ENCODE data around the gene CHN2.

CHN2 gene

DNA sequence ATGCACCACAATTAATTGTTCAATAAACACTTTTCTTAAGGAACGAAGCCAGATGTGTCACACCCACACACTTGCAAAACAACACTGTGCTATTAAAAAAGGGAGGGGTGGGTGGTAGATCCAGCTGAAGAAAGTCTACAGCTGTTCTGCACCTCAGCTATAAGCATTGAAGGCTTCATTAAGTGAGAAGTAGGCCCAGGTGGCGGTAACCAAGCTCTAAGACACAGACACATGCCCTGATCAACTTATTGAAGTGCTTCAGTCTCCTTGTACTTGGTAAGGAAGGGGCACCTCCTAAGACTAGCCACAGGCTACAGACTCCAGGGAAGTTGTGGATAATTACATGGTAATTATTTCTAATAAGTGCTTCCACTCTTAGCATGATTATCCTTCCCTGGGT, 43.7 kb upstream of the CHN2 start:
- H3K27ac ChIP-seq (ENCODE audit: insufficient read depth in 1 of 2, low read depth in 1 of 2, low read length in 2 of 2, poor library complexity in 1 of 2, severe bottlenecking in 2 of 2), result no peak overlapping the region
- H3K9me3 ChIP-seq (ENCODE audit: control extremely low read depth in 1 of 5, control insufficient read depth in 4 of 5, insufficient read depth in 2 of 5, low read depth in 1 of 5, low read length in 4 of 5), result no peaks in the 10 kb centered on the region
- peaks cover 0 to 13% (median 0%) of the 10 kb centered on the region in 5 experiments for H3K27me3 ChIP-seq (replicated peaks in 2 of 5; ENCODE audit: control insufficient read depth in 4 of 5, insufficient read depth in 5 of 5, low read length in 4 of 5)
- ChIA-PET POLR2A (interaction anchor here (0.7 kb wide), 1 partner anchor 19 kb away, joined by 3 read pairs; no protein-coding TSS in a partner anchor), CTCF (interaction anchor here (0.6 to 1.8 kb wide), 2 partner anchors 38 to 49 kb away, joined by 3 to 4 read pairs; no protein-coding TSS in a partner anchor)
- no peak overlapping the region for H3K4me3 ChIP-seq (ENCODE audit: control insufficient read depth in 1 of 7, extremely low read depth in 1 of 7, insufficient read depth in 4 of 7, low read depth in 2 of 7, low read length in 6 of 7)
- peaks cover 0 to 14% (median 11%) of the 10 kb centered on the region in 4 experiments for H3K4me1 ChIP-seq (ENCODE audit: control extremely low read depth in 1 of 4, control insufficient read depth in 4 of 4, insufficient read depth in 4 of 4, low read length in 3 of 4)
- 100% methylated on average over 1 of the region's 2 CpGs for WGBS (ENCODE audit: insufficient coverage)
- no peak for DNase-seq
- no peaks in the 10 kb centered on the region for H3K36me3 ChIP-seq (ENCODE audit: control insufficient read depth in 4 of 4, insufficient read depth in 4 of 4, low read length in 3 of 4)

DNA sequence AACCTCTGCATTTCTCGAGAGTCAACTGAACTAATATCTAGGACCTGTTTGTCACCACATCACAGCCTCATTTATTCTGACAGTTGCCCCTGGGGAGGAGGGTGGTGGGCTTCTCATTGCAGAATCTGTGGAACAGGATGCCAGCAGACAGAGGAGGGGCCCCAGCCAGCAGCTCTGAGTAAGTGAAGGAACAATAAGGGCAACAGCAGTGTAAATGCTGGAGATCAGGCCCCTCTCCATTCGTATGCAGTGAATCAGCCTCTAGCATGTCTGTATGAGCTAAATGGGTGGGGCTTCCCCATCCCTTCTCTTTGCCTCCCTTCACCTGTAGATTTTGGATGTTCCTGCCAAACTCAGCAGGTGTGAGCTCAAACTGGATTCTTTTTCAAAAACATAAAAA, 40.5 kb upstream of the CHN2 start:
- DNase-seq, result no peak
- Histone ChIP-seq H3K27ac (ENCODE audit: insufficient read depth in 1 of 2, low read depth in 1 of 2, low read length in 2 of 2, poor library complexity in 1 of 2, severe bottlenecking in 2 of 2) (no peak overlapping the region), H3K36me3 (ENCODE audit: control insufficient read depth in 4 of 4, insufficient read depth in 4 of 4, low read length in 3 of 4) (no peaks in the 10 kb centered on the region), H3K27me3 (replicated peaks in 2 of 5; ENCODE audit: control insufficient read depth in 4 of 5, insufficient read depth in 5 of 5, low read length in 4 of 5) (no peaks in the 10 kb centered on the region), H3K9me3 (ENCODE audit: control extremely low read depth in 1 of 5, control insufficient read depth in 4 of 5, insufficient read depth in 2 of 5, low read depth in 1 of 5, low read length in 4 of 5) (no peaks in the 10 kb centered on the region), H3K4me3 (ENCODE audit: control insufficient read depth in 1 of 7, extremely low read depth in 1 of 7, insufficient read depth in 4 of 7, low read depth in 2 of 7, low read length in 6 of 7) (no peak overlapping the region), H3K4me1 (ENCODE audit: control extremely low read depth in 1 of 4, control insufficient read depth in 4 of 4, insufficient read depth in 4 of 4, low read length in 3 of 4) (peaks cover 0 to 8% (median 6%) of the 10 kb centered on the region in 4 experiments)
- 100% methylated on average over 1 of the region's 2 CpGs for WGBS (ENCODE audit: insufficient coverage)
- ChIA-PET CTCF (no interaction called here), POLR2A (no interaction called here)

DNA sequence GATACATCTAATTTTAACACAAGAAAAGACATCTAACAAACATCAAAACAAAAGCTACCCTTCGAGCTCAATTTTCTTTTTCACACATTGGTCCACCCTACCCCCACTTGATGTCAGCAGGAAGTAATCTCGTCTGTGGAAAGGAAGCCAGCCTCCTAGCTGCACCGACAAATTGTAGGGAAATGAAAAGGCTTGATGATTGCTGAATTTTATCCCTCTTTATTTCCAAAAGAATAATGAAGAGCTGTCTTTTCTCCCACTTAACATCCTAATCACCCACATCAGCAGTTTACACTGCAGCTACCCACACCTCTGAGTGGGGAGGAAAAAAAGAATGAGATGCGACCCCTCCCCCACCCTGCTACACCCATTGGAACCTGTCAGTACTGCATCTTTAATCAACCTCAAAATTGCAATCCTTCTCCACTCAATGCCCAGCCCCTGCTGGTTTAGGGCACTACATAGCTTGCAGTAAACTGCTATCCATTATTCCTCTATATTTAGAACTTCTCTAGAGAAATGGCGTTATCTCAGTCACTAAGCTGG, 37.6 kb upstream of the CHN2 start:
- Histone ChIP-seq H3K4me1 (ENCODE audit: control extremely low read depth in 1 of 4, control insufficient read depth in 4 of 4, insufficient read depth in 4 of 4, low read length in 3 of 4) (peaks cover 0 to 14% (median 11%) of the 10 kb centered on the region in 4 experiments), H3K27me3 (replicated peaks in 2 of 5; ENCODE audit: control insufficient read depth in 4 of 5, insufficient read depth in 5 of 5, low read length in 4 of 5) (no peaks in the 10 kb centered on the region), H3K9me3 (ENCODE audit: control extremely low read depth in 1 of 5, control insufficient read depth in 4 of 5, insufficient read depth in 2 of 5, low read depth in 1 of 5, low read length in 4 of 5) (no peaks in the 10 kb centered on the region), H3K4me3 (ENCODE audit: control insufficient read depth in 1 of 7, extremely low read depth in 1 of 7, insufficient read depth in 4 of 7, low read depth in 2 of 7, low read length in 6 of 7) (peak overlapping the region in 1 of 7 experiments; percentile 10), H3K27ac (ENCODE audit: insufficient read depth in 1 of 2, low read depth in 1 of 2, low read length in 2 of 2, poor library complexity in 1 of 2, severe bottlenecking in 2 of 2) (no peak overlapping the region), H3K36me3 (ENCODE audit: control insufficient read depth in 4 of 4, insufficient read depth in 4 of 4, low read length in 3 of 4) (no peaks in the 10 kb centered on the region)
- ChIA-PET POLR2A (no interaction called here), CTCF (interaction anchor here (0.9 to 2.0 kb wide), 5 partner anchors 10 to 162 kb away, joined by 3 to 11 read pairs (median 3); partner anchors contain the start of gene CPVL)
- WGBS (ENCODE audit: insufficient coverage), result 90% methylated on average over 1 of the region's 5 CpGs
- peak in 2 of 3 donors; percentile 49 to 59 for DNase-seq

DNA sequence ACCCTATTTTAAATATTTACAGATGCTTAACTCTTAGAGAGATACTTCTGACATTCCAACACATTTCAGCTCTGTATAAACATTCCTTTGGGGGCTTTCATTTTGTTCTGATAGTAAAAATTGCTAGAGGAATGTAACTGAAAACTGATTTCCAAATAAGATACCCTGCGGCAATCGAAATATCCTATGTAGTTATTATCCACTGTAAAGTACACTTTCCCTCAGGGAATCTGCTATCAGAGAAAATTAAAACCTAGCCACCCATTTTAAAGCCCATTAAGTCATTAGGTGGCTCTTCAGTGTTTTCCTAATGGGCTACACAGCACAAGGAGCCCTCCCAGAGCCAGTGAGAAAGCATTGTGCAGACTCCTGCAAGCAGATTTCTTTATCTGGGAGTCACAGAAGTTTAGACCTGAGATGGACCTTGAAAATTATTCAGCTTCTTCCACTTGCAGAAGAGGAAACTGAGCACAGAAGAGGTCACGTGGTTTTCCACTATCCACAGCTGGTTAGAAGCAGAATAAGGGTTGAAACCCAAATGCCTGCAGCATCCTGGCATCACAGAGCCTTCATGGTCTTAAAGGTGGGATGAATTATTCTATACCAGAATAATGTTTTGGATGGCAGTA, 35.7 kb upstream of the CHN2 start:
- peaks cover 0 to 14% (median 11%) of the 10 kb centered on the region in 4 experiments for H3K4me1 ChIP-seq (ENCODE audit: control extremely low read depth in 1 of 4, control insufficient read depth in 4 of 4, insufficient read depth in 4 of 4, low read length in 3 of 4)
- ChIA-PET POLR2A (no interaction called here), CTCF (no interaction called here)
- WGBS (ENCODE audit: insufficient coverage), result 58% methylated on average over 2 of the region's 3 CpGs
- no peaks in the 10 kb centered on the region for H3K27me3 ChIP-seq (replicated peaks in 2 of 5; ENCODE audit: control insufficient read depth in 4 of 5, insufficient read depth in 5 of 5, low read length in 4 of 5)
- no peaks in the 10 kb centered on the region for H3K9me3 ChIP-seq (ENCODE audit: control extremely low read depth in 1 of 5, control insufficient read depth in 4 of 5, insufficient read depth in 2 of 5, low read depth in 1 of 5, low read length in 4 of 5)
- no peak overlapping the region for H3K4me3 ChIP-seq (ENCODE audit: control insufficient read depth in 1 of 7, extremely low read depth in 1 of 7, insufficient read depth in 4 of 7, low read depth in 2 of 7, low read length in 6 of 7)
- DNase-seq, result no peak
- H3K27ac ChIP-seq (ENCODE audit: insufficient read depth in 1 of 2, low read depth in 1 of 2, low read length in 2 of 2, poor library complexity in 1 of 2, severe bottlenecking in 2 of 2), result no peak overlapping the region
- no peaks in the 10 kb centered on the region for H3K36me3 ChIP-seq (ENCODE audit: control insufficient read depth in 4 of 4, insufficient read depth in 4 of 4, low read length in 3 of 4)

DNA sequence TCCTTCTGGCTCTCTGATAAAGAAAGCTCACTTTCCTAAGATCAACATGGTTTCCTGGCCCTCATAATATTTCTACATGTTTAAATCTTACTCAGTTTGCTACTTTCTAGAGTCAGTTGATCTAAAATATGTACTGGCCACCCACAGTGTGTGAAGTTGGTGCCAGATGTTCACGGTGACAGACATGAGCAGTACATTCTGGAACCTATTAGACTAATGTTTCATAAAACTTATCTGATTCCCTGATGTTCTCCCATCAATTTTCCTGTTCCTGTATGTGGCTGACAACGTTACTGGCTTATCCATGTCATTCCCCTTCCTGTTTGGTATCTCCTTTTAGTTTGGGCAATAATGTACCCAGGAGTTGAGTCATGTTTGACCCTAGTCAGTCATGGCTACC, 34.5 kb upstream of the CHN2 start:
- ChIA-PET POLR2A (no interaction called here), CTCF (no interaction called here)
- Histone ChIP-seq H3K4me1 (ENCODE audit: control extremely low read depth in 1 of 4, control insufficient read depth in 4 of 4, insufficient read depth in 4 of 4, low read length in 3 of 4) (peaks cover 0 to 14% (median 11%) of the 10 kb centered on the region in 4 experiments), H3K9me3 (ENCODE audit: control extremely low read depth in 1 of 5, control insufficient read depth in 4 of 5, insufficient read depth in 2 of 5, low read depth in 1 of 5, low read length in 4 of 5) (no peaks in the 10 kb centered on the region), H3K36me3 (ENCODE audit: control insufficient read depth in 4 of 4, insufficient read depth in 4 of 4, low read length in 3 of 4) (no peaks in the 10 kb centered on the region), H3K27ac (ENCODE audit: insufficient read depth in 1 of 2, low read depth in 1 of 2, low read length in 2 of 2, poor library complexity in 1 of 2, severe bottlenecking in 2 of 2) (no peak overlapping the region), H3K4me3 (ENCODE audit: control insufficient read depth in 1 of 7, extremely low read depth in 1 of 7, insufficient read depth in 4 of 7, low read depth in 2 of 7, low read length in 6 of 7) (no peak overlapping the region), H3K27me3 (replicated peaks in 2 of 5; ENCODE audit: control insufficient read depth in 4 of 5, insufficient read depth in 5 of 5, low read length in 4 of 5) (no peaks in the 10 kb centered on the region)
- 28% methylated on average over 2 of the region's 2 CpGs for WGBS (ENCODE audit: insufficient coverage)
- DNase-seq, result no peak

DNA sequence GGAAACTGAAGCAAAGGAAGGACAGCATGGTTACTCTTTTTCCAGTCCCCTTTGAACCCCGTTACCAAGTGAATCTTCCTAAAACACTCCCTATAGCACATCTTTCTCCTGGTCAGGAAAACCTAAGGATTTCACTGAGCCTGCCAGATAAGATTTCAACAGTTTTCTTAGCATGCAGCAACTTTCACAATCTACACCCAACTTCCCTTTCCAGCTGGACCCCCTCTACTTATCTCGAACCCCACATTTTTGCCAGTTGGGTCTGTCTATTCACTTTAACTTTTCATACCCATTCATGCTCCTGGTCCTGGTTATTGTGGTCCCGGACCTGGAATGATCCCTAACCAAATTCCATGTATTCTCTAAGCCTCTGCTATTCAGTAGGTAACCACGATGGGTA, 33.3 kb upstream of the CHN2 start:
- Histone ChIP-seq H3K36me3 (ENCODE audit: control insufficient read depth in 4 of 4, insufficient read depth in 4 of 4, low read length in 3 of 4) (no peaks in the 10 kb centered on the region), H3K4me3 (ENCODE audit: control insufficient read depth in 1 of 7, extremely low read depth in 1 of 7, insufficient read depth in 4 of 7, low read depth in 2 of 7, low read length in 6 of 7) (no peak overlapping the region), H3K27me3 (replicated peaks in 2 of 5; ENCODE audit: control insufficient read depth in 4 of 5, insufficient read depth in 5 of 5, low read length in 4 of 5) (no peaks in the 10 kb centered on the region), H3K27ac (ENCODE audit: insufficient read depth in 1 of 2, low read depth in 1 of 2, low read length in 2 of 2, poor library complexity in 1 of 2, severe bottlenecking in 2 of 2) (no peak overlapping the region), H3K9me3 (ENCODE audit: control extremely low read depth in 1 of 5, control insufficient read depth in 4 of 5, insufficient read depth in 2 of 5, low read depth in 1 of 5, low read length in 4 of 5) (peaks cover 0 to 5% (median 3%) of the 10 kb centered on the region in 5 experiments), H3K4me1 (ENCODE audit: control extremely low read depth in 1 of 4, control insufficient read depth in 4 of 4, insufficient read depth in 4 of 4, low read length in 3 of 4) (peaks cover 0 to 14% (median 11%) of the 10 kb centered on the region in 4 experiments)
- ChIA-PET CTCF (interaction anchor here (0.8 to 1.4 kb wide), 2 partner anchors 9 to 55 kb away, joined by 3 to 4 read pairs; no protein-coding TSS in a partner anchor), POLR2A (interaction anchor here (0.6 kb wide), 1 partner anchor 445 kb away, joined by 3 read pairs; no protein-coding TSS in a partner anchor)
- peak; percentile 34 to 74 (median 57) for DNase-seq
- WGBS (ENCODE audit: insufficient coverage), result 38% methylated on average over 3 of the region's 4 CpGs

DNA sequence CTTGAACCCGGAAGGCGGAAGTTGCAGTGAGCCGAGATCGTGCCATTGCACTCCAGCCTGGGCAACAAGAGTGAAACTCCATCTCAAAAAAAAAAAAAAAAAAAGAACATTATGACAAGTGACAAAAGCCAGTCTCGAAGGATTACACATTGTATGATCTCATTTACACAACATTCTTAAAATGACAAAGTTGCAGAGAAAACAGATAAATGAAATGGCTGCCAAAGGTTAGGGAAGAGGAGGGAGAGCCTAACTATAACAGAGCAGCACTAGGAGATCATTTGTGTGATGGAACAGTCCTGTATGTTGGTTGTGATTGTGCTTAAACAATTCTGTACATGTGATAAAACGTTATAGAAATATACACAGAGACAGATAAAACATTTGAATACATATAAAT, 32.0 kb upstream of the CHN2 start:
- CTCF ChIA-PET, result interaction anchor here (1.0 kb wide), 1 partner anchor 28 kb away, joined by 3 read pairs; no protein-coding TSS in a partner anchor

More for the DNA sequence above, 32.0 kb upstream of the CHN2 start:
- DNase-seq, result no peak
- Histone ChIP-seq H3K4me3 (ENCODE audit: control insufficient read depth in 1 of 7, extremely low read depth in 1 of 7, insufficient read depth in 4 of 7, low read depth in 2 of 7, low read length in 6 of 7) (no peak overlapping the region), H3K9me3 (ENCODE audit: control extremely low read depth in 1 of 5, control insufficient read depth in 4 of 5, insufficient read depth in 2 of 5, low read depth in 1 of 5, low read length in 4 of 5) (peaks cover 0 to 5% (median 3%) of the 10 kb centered on the region in 5 experiments), H3K27ac (ENCODE audit: insufficient read depth in 1 of 2, low read depth in 1 of 2, low read length in 2 of 2, poor library complexity in 1 of 2, severe bottlenecking in 2 of 2) (no peak overlapping the region), H3K36me3 (ENCODE audit: control insufficient read depth in 4 of 4, insufficient read depth in 4 of 4, low read length in 3 of 4) (no peaks in the 10 kb centered on the region), H3K4me1 (ENCODE audit: control extremely low read depth in 1 of 4, control insufficient read depth in 4 of 4, insufficient read depth in 4 of 4, low read length in 3 of 4) (peaks cover 0 to 9% (median 5%) of the 10 kb centered on the region in 4 experiments), H3K27me3 (replicated peaks in 2 of 5; ENCODE audit: control insufficient read depth in 4 of 5, insufficient read depth in 5 of 5, low read length in 4 of 5) (no peaks in the 10 kb centered on the region)
- POLR2A ChIA-PET, result no interaction called here
- no CpG with 5 or more reads among the region's 6 CpGs for WGBS (ENCODE audit: insufficient coverage)

Data from common myeloid progenitor, CD34-positive (primary cell).